HepG2 (cell line): ENCODE data around the gene TTLL6. TPM values are rescaled to one million over a fixed set of nuclear protein-coding genes. Genes with fewer than 3 reads are reported as not detected.

ENCODE experiments used
- ATAC-seq: fragments of 200-7000 bp; cut with Tn5 transposase; 3 replicates; pipeline ENCODE4 v1.9.1; 2020; ENCODE audit warnings: mild to moderate bottlenecking, moderate library complexity
- BruUV-seq: library from RNA; stranded (reverse); fragments of 400-500 nt; replicated peaks from 2 replicates; lab custom pipeline; 2021; lab: Mats Ljungman, UMichigan
- CTCF ChIA-PET: fragments of 300-600 bp; formaldehyde crosslinking; extraction: SDS; loops from one replicate; lab custom pipeline; 2021; ENCODE audit warnings: low total read pairs, inconsistent platforms, low intra/inter-chr PET ratio; lab: Yijun Ruan, JAX
- POLR2A ChIA-PET: fragments of 350-600 bp; sonication (Branson Sonifier 250); formaldehyde crosslinking; loops from one replicate; lab custom pipeline; 2020; ENCODE audit warnings: antibody characterized with exemption, inconsistent platforms; lab: Yijun Ruan, JAX
- DNase-seq: peaks from one replicate; pipeline ENCODE4 v3.0.0-alpha.2; 2015; ENCODE audit warnings: low spot score
- FAIRE-seq: peaks from 3 replicates; lab custom pipeline; 2011; peaks lifted over from hg19 to GRCh38; lab: Jason Lieb, UNC
- H2AFZ ChIP-seq: one replicate; pipeline ENCODE4 v1.6.1; 2011; ENCODE audit warnings: low read length, inconsistent platforms
- H3K27ac ChIP-seq: fragments of 300-600 bp; 3 replicates; pipeline ENCODE4 v1.8.0; 2011; ENCODE audit warnings: mixed run types, mild to moderate bottlenecking, mixed read lengths, low read length, inconsistent platforms; ENCODE audit not compliant: insufficient read depth; ENCODE audit errors: extremely low read length
- H3K27me3 ChIP-seq, 2 experiments: fragments of 200-600 bp in 1 of 2; 2 replicates in 1 of 2; 3 replicates in 1 of 2; pipeline versions ENCODE4 v1.6.0 to v1.8.0; 2011; ENCODE audit warnings: low read length in 2 of 2, mild to moderate bottlenecking in 2 of 2, moderate library complexity in 2 of 2, inconsistent platforms in 1 of 2; ENCODE audit not compliant: insufficient read depth in 2 of 2, control insufficient read depth in 1 of 2
- H3K36me3 ChIP-seq, 2 experiments: fragments of 200-600 bp in 1 of 2; replicated peaks in 1 of 2; 2 replicates in 1 of 2; 3 replicates in 1 of 2; pipeline versions ENCODE4 v1.5.1 to v1.8.0; 2011; ENCODE audit warnings: low read length in 2 of 2, inconsistent platforms in 1 of 2; ENCODE audit not compliant: insufficient read depth in 2 of 2, control insufficient read depth in 1 of 2
- H3K4me1 ChIP-seq: 2 replicates; pipeline ENCODE4 v1.5.1; 2012; ENCODE audit warnings: low read length, inconsistent platforms; ENCODE audit not compliant: insufficient read depth
- H3K4me2 ChIP-seq: 2 replicates; pipeline ENCODE4 v1.6.0; 2011; ENCODE audit warnings: low read depth, low read length, inconsistent platforms
- H3K4me3 ChIP-seq, 3 experiments: fragments of 200-600 bp in 1 of 3; sonication (generic), shearing (Covaris generic) in 1 of 3; replicated peaks in 1 of 3; 2 replicates each; pipeline ENCODE4 v1.5.1; 2011 to 2016; ENCODE audit warnings: low read length in 3 of 3, inconsistent platforms in 2 of 3, low read depth in 2 of 3, mild to moderate bottlenecking in 2 of 3, control low read depth in 1 of 3, mixed read lengths in 1 of 3; ENCODE audit not compliant: insufficient read depth in 1 of 3
- H3K79me2 ChIP-seq: one replicate; pipeline ENCODE4 v1.6.1; 2011; ENCODE audit warnings: low read length, inconsistent platforms; ENCODE audit not compliant: insufficient read depth
- H3K9ac ChIP-seq: 2 replicates; pipeline ENCODE4 v1.6.0; 2011; ENCODE audit warnings: mild to moderate bottlenecking, low read depth, low read length, inconsistent platforms; ENCODE audit not compliant: insufficient read depth
- H3K9me3 ChIP-seq: 2 replicates; pipeline ENCODE4 v1.5.1; 2012; ENCODE audit warnings: mild to moderate bottlenecking, low read length
- H4K20me1 ChIP-seq: 2 replicates; pipeline ENCODE4 v1.6.0; 2011; ENCODE audit warnings: inconsistent platforms, mild to moderate bottlenecking, low read length, moderate library complexity; ENCODE audit not compliant: insufficient read depth
- KAT2B ChIP-seq: fragments of 150-350 bp; IDR thresholded peaks from 2 replicates; pipeline ENCODE4 v1.6.1; 2014; ENCODE audit warnings: low read depth, low read length, borderline replicate concordance
- MED13 ChIP-seq: sonication (generic); formaldehyde crosslinking; IDR thresholded peaks from 2 replicates; pipeline ENCODE4 v1.5.0; 2020; ENCODE audit warnings: missing genetic modification reagents
- POLR2AphosphoS2 ChIP-seq: IDR thresholded peaks from 2 replicates; pipeline ENCODE4 v1.6.1; 2011; ENCODE audit warnings: low read depth, low read length, improper control_type of control experiment
- ZNF749 ChIP-seq: sonication (generic); formaldehyde crosslinking; IDR thresholded peaks from 2 replicates; pipeline ENCODE4 v1.8.0; 2022; ENCODE audit warnings: mild to moderate bottlenecking, missing genetic modification reagents, moderate library complexity, borderline replicate concordance
- WGBS: methylation state at CpG from one replicate; pipeline ENCODE4 v1.1.6; 2017; ENCODE audit warnings: low lambda C conversion rate; 5-methylcytosine and 5-hydroxymethylcytosine counted together
- in situ Hi-C: cut with HindIII; loops from 2 replicates; pipeline ENCODE4 v1.10.0; 2017; ENCODE audit warnings: low pct_unique_long_range_greater_than_20kb; ENCODE audit not compliant: extremely low pct_ligation_motif_present
- intact Hi-C: fragments of 100-400 bp; cut with micrococcal nuclease; formaldehyde crosslinking; loops from one replicate; pipeline ENCODE4 v1.10.0; 2022; ENCODE audit not compliant: unreplicated experiment
- polyA plus RNA-seq, 8 experiments: library from polyadenylated mRNA; depleted of rRNA in 3 of 8; stranded (reverse) in 7 of 8; unstranded in 1 of 8; fragments of >200 nt; fragmentation: Illumina TruSeq in 4 of 8; extraction: Trizol in 4 of 8; gene quantifications; 2 replicates each; pipeline versions ENCODE4 v1.2.1 to v1.2.3, GENCODE V29; 2011 to 2016; ENCODE audit warnings: low read depth in 4 of 8, missing spikeins in 1 of 8, mixed read lengths in 1 of 8; ENCODE audit not compliant: insufficient read depth in 1 of 8
- total RNA-seq, 5 experiments: library from RNA; depleted of rRNA; stranded (reverse); fragments of >200 nt; fragmentation: Illumina TruSeq; extraction: Trizol; gene quantifications; 2 replicates each; pipeline ENCODE4 v1.2.3, GENCODE V29; 2016; ENCODE audit warnings: low read depth in 1 of 5
- TF ChIP-seq, protein P1 (sequence below): sonication (generic); formaldehyde crosslinking; IDR thresholded peaks from 2 replicates; pipeline ENCODE4 v1.5.0; 2020; ENCODE audit warnings: missing genetic modification reagents

TTLL6 gene
- total and polyA plus RNA-seq, 2 of the 13 experiments (the other 11 are each of a cell fraction or from before 2014, with no cell fraction given): 0.04 to 0.08 TPM

DNA sequence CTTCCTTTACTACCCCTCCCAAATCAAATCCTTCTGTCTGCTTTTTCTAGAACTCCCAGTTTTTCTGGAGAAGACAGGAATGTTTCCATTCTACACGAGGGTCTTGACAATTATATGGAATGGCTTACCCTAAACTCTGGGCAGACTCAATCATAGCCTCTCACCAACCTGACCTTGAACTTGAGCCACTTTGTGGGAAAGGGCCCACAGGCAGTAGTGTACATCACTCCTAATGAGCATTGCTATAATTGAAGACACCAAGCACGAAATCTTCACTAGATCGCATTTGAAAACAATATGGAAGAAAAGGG lies 86.8 kb downstream of the TTLL6 start:
- no peak for FAIRE-seq
- ChIA-PET POLR2A (no interaction called here), CTCF (no interaction called here)
- Histone ChIP-seq H4K20me1 (peaks cover 4% of the 10 kb centered on the region; the same call in 1 of the 2 replicates), H3K27ac (no peak overlapping the region), H2AFZ (no peak overlapping the region), H3K36me3 (no peaks in the 10 kb centered on the region), H3K4me2 (no peak overlapping the region), H3K79me2 (no peaks in the 10 kb centered on the region), H3K4me3 (no peak overlapping the region), H3K9ac (no peak overlapping the region), H3K27me3 (peaks cover 20 to 96% of the 10 kb centered on the region in 2 experiments; a peak in 4 of 5 replicates), H3K4me1 (peaks cover 8% of the 10 kb centered on the region), H3K9me3 (no peaks in the 10 kb centered on the region)
- no TSS peak for BruUV-seq
- WGBS: 3% methylated on average over 3 of the region's 3 CpGs
- no peak for DNase-seq
- intact Hi-C loops (loop anchor here (1.0 kb wide), 1 partner anchor 13 kb away; no protein-coding TSS in a partner anchor), in situ Hi-C loops (no loop called here)
- TF ChIP-seq MED13 (CRISPR knock-in tag): no peak
- ATAC-seq: no peak

- Histone ChIP-seq H3K27ac (no peak overlapping the region), H2AFZ (no peak overlapping the region), H3K9ac (no peak overlapping the region), H3K4me1 (peaks cover 8% of the 10 kb centered on the region), H3K4me3 (no peak overlapping the region), H3K79me2 (no peaks in the 10 kb centered on the region), H3K9me3 (no peaks in the 10 kb centered on the region), H3K4me2 (no peak overlapping the region), H4K20me1 (peaks cover 4% of the 10 kb centered on the region; the same call in 1 of the 2 replicates), H3K27me3 (peaks cover 18 to 96% of the 10 kb centered on the region in 2 experiments; a peak in 4 of 5 replicates), H3K36me3 (no peaks in the 10 kb centered on the region)
- ATAC-seq (no peak), DNase-seq (no peak), FAIRE-seq (no peak)
- 28% methylated on average over 19 of the region's 19 CpGs for WGBS
- ChIA-PET POLR2A (no interaction called here), CTCF (no interaction called here)
- intact Hi-C loops: loop anchor here (1.0 kb wide), 1 partner anchor 12 kb away; no protein-coding TSS in a partner anchor
- no peak for TF ChIP-seq KAT2B
- TF ChIP-seq, protein P1, sequence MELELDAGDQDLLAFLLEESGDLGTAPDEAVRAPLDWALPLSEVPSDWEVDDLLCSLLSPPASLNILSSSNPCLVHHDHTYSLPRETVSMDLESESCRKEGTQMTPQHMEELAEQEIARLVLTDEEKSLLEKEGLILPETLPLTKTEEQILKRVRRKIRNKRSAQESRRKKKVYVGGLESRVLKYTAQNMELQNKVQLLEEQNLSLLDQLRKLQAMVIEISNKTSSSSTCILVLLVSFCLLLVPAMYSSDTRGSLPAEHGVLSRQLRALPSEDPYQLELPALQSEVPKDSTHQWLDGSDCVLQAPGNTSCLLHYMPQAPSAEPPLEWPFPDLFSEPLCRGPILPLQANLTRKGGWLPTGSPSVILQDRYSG (CRISPR knock-in tag): no peak
- TF ChIP-seq POLR2AphosphoS2: no peak
- TF ChIP-seq ZNF749: no peak
- in situ Hi-C loops: loop anchor here (5.0 kb wide), 2 partner anchors 58 to 148 kb away; no protein-coding TSS in a partner anchor
- no TSS peak for BruUV-seq
Observed at GRCh38 chr17:48729335-48730239, 87.4 kb downstream of the TTLL6 start.
